SK-N-SH treated with all-trans-retinoic acid at 6 μM for 48 hours (cell line): ENCODE results near the gene BCORL1.

Source experiments
- ATAC-seq: fragments of 200-7000 bp; cut with Tn5 transposase; 3 replicates; pipeline ENCODE4 v1.9.1; 2020; ENCODE audit warnings: mild to moderate bottlenecking, moderate library complexity
- ARNTL ChIP-seq: fragments of 450-650 bp; formaldehyde crosslinking; IDR thresholded peaks from 2 replicates; pipeline ENCODE4 v1.5.0; 2020; ENCODE audit warnings: low read depth, mild to moderate bottlenecking, moderate library complexity, borderline replicate concordance
- CREB5 ChIP-seq: fragments of 250-450 bp; sonication (Bioruptor Pico); IDR thresholded peaks from 2 replicates; pipeline ENCODE4 v1.5.1; 2020; ENCODE audit warnings: low read depth, mild to moderate bottlenecking, moderate library complexity
- CSRNP3 ChIP-seq: fragments of 250-450 bp; sonication (Bioruptor Pico); IDR thresholded peaks from 2 replicates; pipeline ENCODE4 v1.5.1; 2021; ENCODE audit warnings: mild to moderate bottlenecking, moderate library complexity
- ESRRG ChIP-seq: fragments of 250-450 bp; sonication (Bioruptor Pico); IDR thresholded peaks from 2 replicates; pipeline ENCODE4 v1.6.1; 2021; ENCODE audit warnings: mild to moderate bottlenecking
- GLIS3 ChIP-seq: fragments of 250-450 bp; sonication (Bioruptor Pico); IDR thresholded peaks from 2 replicates; pipeline ENCODE4 v1.5.0; 2020; ENCODE audit warnings: mild to moderate bottlenecking, moderate library complexity
- ISL1 ChIP-seq: fragments of 250-450 bp; sonication (Bioruptor Pico); IDR thresholded peaks from 2 replicates; pipeline ENCODE4 v2.1.2; 2022; ENCODE audit warnings: mild to moderate bottlenecking, moderate library complexity
- OSR1 ChIP-seq: fragments of 250-450 bp; sonication (Bioruptor Pico); IDR thresholded peaks from 2 replicates; pipeline ENCODE4 v1.8.0; 2022; ENCODE audit warnings: moderate library complexity, mild to moderate bottlenecking, inconsistent platforms
- PATZ1 ChIP-seq: fragments of 250-450 bp; sonication (Bioruptor Pico); IDR thresholded peaks from 2 replicates; pipeline ENCODE4 v1.8.0; 2020; ENCODE audit warnings: mild to moderate bottlenecking, moderate library complexity, borderline replicate concordance
- POU6F1 ChIP-seq: fragments of 250-450 bp; sonication (Bioruptor Pico); IDR thresholded peaks from 2 replicates; pipeline ENCODE4 v1.8.0; 2021; ENCODE audit warnings: low read depth, mild to moderate bottlenecking, moderate library complexity, borderline replicate concordance
- RARB ChIP-seq: fragments of 250-450 bp; sonication (Bioruptor Pico); IDR thresholded peaks from 2 replicates; pipeline ENCODE4 v1.8.0; 2021; ENCODE audit warnings: mild to moderate bottlenecking, moderate library complexity
- SNAI2 ChIP-seq: fragments of 250-450 bp; sonication (Bioruptor Pico); IDR thresholded peaks from 2 replicates; pipeline ENCODE4 v1.5.0; 2020; ENCODE audit warnings: mild to moderate bottlenecking, moderate library complexity
- TCF4 ChIP-seq: fragments of 250-450 bp; sonication (Bioruptor Pico); IDR thresholded peaks from 2 replicates; pipeline ENCODE4 v1.8.0; 2021; ENCODE audit warnings: mild to moderate bottlenecking, moderate library complexity, borderline replicate concordance
- TOX ChIP-seq: fragments of 250-450 bp; sonication (Bioruptor Pico); IDR thresholded peaks from 2 replicates; pipeline ENCODE4 v1.8.0; 2021; ENCODE audit warnings: mild to moderate bottlenecking, moderate library complexity, borderline replicate concordance
- TSHZ2 ChIP-seq: fragments of 250-450 bp; sonication (Bioruptor Pico); IDR thresholded peaks from 2 replicates; pipeline ENCODE4 v1.5.0; 2020; ENCODE audit warnings: mild to moderate bottlenecking, moderate library complexity
- ZC3H10 ChIP-seq: fragments of 250-450 bp; sonication (Bioruptor Pico); IDR thresholded peaks from 2 replicates; pipeline ENCODE4 v1.5.1; 2021; ENCODE audit warnings: mild to moderate bottlenecking, moderate library complexity
- ZFP3 ChIP-seq: fragments of 250-450 bp; sonication (Bioruptor Pico); IDR thresholded peaks from 2 replicates; pipeline ENCODE4 v1.5.0; 2020; ENCODE audit warnings: mild to moderate bottlenecking, moderate library complexity
- ZFP30 ChIP-seq: fragments of 450-650 bp; formaldehyde crosslinking; IDR thresholded peaks from 2 replicates; pipeline ENCODE4 v1.5.0; 2022; ENCODE audit warnings: mild to moderate bottlenecking, moderate library complexity
- ZNF565 ChIP-seq: fragments of 450-650 bp; formaldehyde crosslinking; conservative IDR thresholded peaks from 2 replicates; pipeline ENCODE4 v1.5.0; 2020; ENCODE audit warnings: low read depth, mild to moderate bottlenecking, moderate library complexity
- ZNF70 ChIP-seq: fragments of 450-650 bp; formaldehyde crosslinking; IDR thresholded peaks from 2 replicates; pipeline ENCODE4 v1.5.0; 2020; ENCODE audit warnings: mild to moderate bottlenecking, moderate library complexity
- ZNF8 ChIP-seq: fragments of 450-650 bp; formaldehyde crosslinking; IDR thresholded peaks from 2 replicates; pipeline ENCODE4 v1.5.0; 2020; ENCODE audit warnings: mild to moderate bottlenecking, moderate library complexity

Gene BCORL1

GRCh38 chrX:130083107-130083490, 100.7 kb downstream of the BCORL1 start (continued):
- TF ChIP-seq ZFP30 (no peak), TCF4 (CRISPR knock-in tag) (no peak), ISL1 (no peak)

- ATAC-seq: no peak
- TF ChIP-seq ZFP30 (no peak), ESRRG (CRISPR knock-in tag) (no peak), RARB (CRISPR knock-in tag) (no peak), CREB5 (CRISPR knock-in tag) (no peak), TOX (no peak), ZNF70 (CRISPR knock-in tag) (no peak), OSR1 (CRISPR knock-in tag) (no peak), ZNF8 (CRISPR knock-in tag) (no peak), SNAI2 (no peak), CSRNP3 (CRISPR knock-in tag) (no peak), ARNTL (CRISPR knock-in tag) (no peak), ZC3H10 (CRISPR knock-in tag) (no peak), POU6F1 (CRISPR knock-in tag) (no peak), TSHZ2 (CRISPR knock-in tag) (no peak), ISL1 (no peak), GLIS3 (no peak), ZNF565 (CRISPR knock-in tag) (no peak)
Measured at GRCh38 chrX:130083656-130084382, 101.4 kb downstream of the BCORL1 start.

GRCh38 chrX:130084631-130085237, 102.3 kb downstream of the BCORL1 start:
- ATAC-seq: no peak

More at GRCh38 chrX:130084631-130085237, 102.3 kb downstream of the BCORL1 start:
- TF ChIP-seq RARB (CRISPR knock-in tag) (no peak), PATZ1 (CRISPR knock-in tag) (no peak), ZFP3 (CRISPR knock-in tag) (no peak), TSHZ2 (CRISPR knock-in tag) (no peak), ZNF70 (CRISPR knock-in tag) (no peak), ZFP30 (no peak), POU6F1 (CRISPR knock-in tag) (no peak), ARNTL (CRISPR knock-in tag) (no peak), CSRNP3 (CRISPR knock-in tag) (no peak)
- TF ChIP-seq, all 23 proteins: peak for 0
